ENCODE results near the gene HSPA1L. TPM values are rescaled to one million over a fixed set of nuclear protein-coding genes. Genes with fewer than 3 reads are reported as not detected.
A peak's percentile ranks its signal among the peaks of the same experiment; 100 is the strongest.

Gene HSPA1L
- total RNA-seq, 1 experiment from 2014 or later = 0.86 TPM

DNA sequence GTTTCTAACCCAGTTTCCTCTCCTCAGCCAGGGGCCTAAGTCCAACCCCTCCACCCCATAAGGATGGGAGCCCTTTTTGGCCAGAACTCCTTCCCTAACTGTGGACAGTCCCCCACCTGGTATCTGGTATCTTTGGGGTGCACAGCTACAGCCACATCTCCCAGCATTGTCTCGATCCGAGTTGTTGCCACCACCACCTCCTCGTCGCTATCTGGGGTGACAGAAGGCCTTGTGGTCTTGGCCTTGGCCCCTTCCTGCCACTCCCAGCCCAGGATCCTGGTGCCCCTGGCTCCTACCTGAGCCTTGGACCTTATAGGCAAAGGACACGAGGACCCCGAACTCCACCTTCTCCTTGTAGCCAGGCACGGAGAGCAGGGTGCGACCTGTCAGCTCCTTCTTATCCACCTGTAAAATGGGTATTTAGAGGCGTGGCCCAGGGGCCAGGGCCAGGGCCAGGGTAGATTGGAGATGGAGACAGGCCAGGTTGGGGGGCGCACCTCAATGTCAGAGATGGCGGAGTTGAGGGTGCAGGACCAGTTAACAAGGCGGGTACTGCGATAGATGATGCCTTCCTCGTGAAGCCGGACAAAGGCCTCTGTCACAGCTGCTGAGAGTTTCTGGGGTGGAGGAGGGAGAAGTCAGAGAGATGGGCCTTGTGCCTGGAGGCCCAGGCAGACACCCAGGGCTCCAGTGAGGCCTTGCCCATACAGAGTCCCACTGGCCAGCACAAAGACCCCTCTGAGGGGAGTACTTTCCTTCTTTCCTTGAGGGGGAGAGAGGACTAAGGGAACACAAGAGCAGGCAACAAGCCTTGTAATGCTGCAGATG lies 30.8 kb downstream of the HSPA1L start:
- no peaks in the 10 kb centered on the region for H3K4me1 Mint-ChIP-seq (ENCODE audit: low read depth, unreplicated experiment)
- no peak overlapping the region for H3K4me3 ChIP-seq (ENCODE audit: low read depth, low read length)
- H3K27me3 Mint-ChIP-seq (ENCODE audit: insufficient read depth, unreplicated experiment) = no peaks in the 10 kb centered on the region
- H3K4me1 ChIP-seq = no peaks in the 10 kb centered on the region
- H3K27ac Mint-ChIP-seq (ENCODE audit: unreplicated experiment) = no peak overlapping the region
- ChIA-PET POLR2A (no interaction called here), CTCF (interaction anchor here (0.5 kb wide), 1 partner anchor 45 kb away, joined by 4 read pairs; no protein-coding TSS in a partner anchor)
- H3K36me3 ChIP-seq (ENCODE audit: control insufficient read depth, insufficient read depth, low read length) = no peaks in the 10 kb centered on the region
- TF ChIP-seq, protein P1, sequence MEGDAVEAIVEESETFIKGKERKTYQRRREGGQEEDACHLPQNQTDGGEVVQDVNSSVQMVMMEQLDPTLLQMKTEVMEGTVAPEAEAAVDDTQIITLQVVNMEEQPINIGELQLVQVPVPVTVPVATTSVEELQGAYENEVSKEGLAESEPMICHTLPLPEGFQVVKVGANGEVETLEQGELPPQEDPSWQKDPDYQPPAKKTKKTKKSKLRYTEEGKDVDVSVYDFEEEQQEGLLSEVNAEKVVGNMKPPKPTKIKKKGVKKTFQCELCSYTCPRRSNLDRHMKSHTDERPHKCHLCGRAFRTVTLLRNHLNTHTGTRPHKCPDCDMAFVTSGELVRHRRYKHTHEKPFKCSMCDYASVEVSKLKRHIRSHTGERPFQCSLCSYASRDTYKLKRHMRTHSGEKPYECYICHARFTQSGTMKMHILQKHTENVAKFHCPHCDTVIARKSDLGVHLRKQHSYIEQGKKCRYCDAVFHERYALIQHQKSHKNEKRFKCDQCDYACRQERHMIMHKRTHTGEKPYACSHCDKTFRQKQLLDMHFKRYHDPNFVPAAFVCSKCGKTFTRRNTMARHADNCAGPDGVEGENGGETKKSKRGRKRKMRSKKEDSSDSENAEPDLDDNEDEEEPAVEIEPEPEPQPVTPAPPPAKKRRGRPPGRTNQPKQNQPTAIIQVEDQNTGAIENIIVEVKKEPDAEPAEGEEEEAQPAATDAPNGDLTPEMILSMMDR (IDR thresholded peaks at IDR 0.05; ENCODE audit: insufficient read depth in 1 of 2, low read depth in 1 of 2, low read length in 1 of 2, severe bottlenecking in 1 of 2, unreplicated experiment in 1 of 2) = no peak
- no peaks in the 10 kb centered on the region for H3K9me3 Mint-ChIP-seq (ENCODE audit: unreplicated experiment)
- intact Hi-C loops (cut with micrococcal nuclease; ENCODE audit: unreplicated experiment) = no loop called here
- no TSS peak for BruUV-seq (replicated peaks)
- no peak for DNase-seq
- no peaks in the 10 kb centered on the region for H3K9me3 ChIP-seq
- H3K27me3 ChIP-seq (replicated peaks; ENCODE audit: control insufficient read depth, insufficient read depth, low read length) = no peaks in the 10 kb centered on the region
- no peak overlapping the region for H3K4me3 Mint-ChIP-seq (ENCODE audit: unreplicated experiment)
- H3K36me3 Mint-ChIP-seq (ENCODE audit: insufficient read depth, unreplicated experiment) = peaks cover 68% of the 10 kb centered on the region

DNA sequence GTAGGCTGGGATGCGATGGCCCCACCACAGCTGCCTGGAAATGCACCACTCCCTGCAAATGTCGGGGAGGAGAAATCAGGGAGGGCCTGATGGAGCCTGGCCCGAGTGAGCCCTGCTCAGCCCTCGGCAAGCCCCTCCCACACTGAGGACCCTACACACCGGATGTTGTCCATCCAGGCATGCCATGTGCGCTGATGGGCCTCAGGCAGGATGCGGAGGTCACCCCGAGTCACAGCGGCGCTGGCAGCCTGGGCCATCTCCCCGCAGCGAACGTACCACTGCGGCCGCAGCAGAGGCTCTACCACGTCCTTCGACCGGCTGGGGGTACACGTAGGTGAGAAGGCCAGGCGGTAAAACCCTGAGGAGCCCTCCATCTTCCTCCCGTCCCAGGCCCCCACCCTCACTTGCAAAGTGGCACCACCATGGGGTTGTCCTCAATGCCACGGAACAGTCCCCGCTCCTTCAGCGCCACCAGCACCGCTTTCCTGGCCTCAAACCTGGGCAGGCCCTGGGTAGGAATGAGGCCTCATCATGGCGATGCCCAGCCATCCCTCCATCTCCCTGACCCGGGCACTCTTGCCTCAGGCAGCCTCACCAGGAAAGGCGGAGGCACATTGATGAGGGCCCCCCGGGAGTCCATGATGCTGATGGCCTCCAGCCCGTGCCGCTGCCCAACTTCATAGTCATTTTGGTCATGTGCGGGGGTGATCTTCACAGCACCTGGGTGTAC lies 32.8 kb downstream of the HSPA1L start:
- no peak overlapping the region for H3K27ac Mint-ChIP-seq (ENCODE audit: unreplicated experiment)
- H3K27me3 Mint-ChIP-seq (ENCODE audit: insufficient read depth, unreplicated experiment) = no peaks in the 10 kb centered on the region
- Histone ChIP-seq H3K36me3 (ENCODE audit: control insufficient read depth, insufficient read depth, low read length) (no peaks in the 10 kb centered on the region), H3K4me1 (peaks cover 5% of the 10 kb centered on the region), H3K9me3 (no peaks in the 10 kb centered on the region), H3K27me3 (replicated peaks; ENCODE audit: control insufficient read depth, insufficient read depth, low read length) (no peaks in the 10 kb centered on the region), H3K4me3 (ENCODE audit: low read depth, low read length) (no peak overlapping the region)
- ChIA-PET POLR2A (no interaction called here), CTCF (no interaction called here)
- H3K4me1 Mint-ChIP-seq (ENCODE audit: low read depth, unreplicated experiment) = no peaks in the 10 kb centered on the region
- DNase-seq = no peak
- no peaks in the 10 kb centered on the region for H3K9me3 Mint-ChIP-seq (ENCODE audit: unreplicated experiment)
- TSS peak; percentile 23 for BruUV-seq (replicated peaks)
- H3K36me3 Mint-ChIP-seq (ENCODE audit: insufficient read depth, unreplicated experiment) = peaks cover 60% of the 10 kb centered on the region
- no peak overlapping the region for H3K4me3 Mint-ChIP-seq (ENCODE audit: unreplicated experiment)
- intact Hi-C loops (cut with micrococcal nuclease; ENCODE audit: unreplicated experiment) = no loop called here
- TF ChIP-seq, protein P1 (IDR thresholded peaks at IDR 0.05; ENCODE audit: insufficient read depth in 1 of 2, low read depth in 1 of 2, low read length in 1 of 2, severe bottlenecking in 1 of 2, unreplicated experiment in 1 of 2) = no peak

DNA sequence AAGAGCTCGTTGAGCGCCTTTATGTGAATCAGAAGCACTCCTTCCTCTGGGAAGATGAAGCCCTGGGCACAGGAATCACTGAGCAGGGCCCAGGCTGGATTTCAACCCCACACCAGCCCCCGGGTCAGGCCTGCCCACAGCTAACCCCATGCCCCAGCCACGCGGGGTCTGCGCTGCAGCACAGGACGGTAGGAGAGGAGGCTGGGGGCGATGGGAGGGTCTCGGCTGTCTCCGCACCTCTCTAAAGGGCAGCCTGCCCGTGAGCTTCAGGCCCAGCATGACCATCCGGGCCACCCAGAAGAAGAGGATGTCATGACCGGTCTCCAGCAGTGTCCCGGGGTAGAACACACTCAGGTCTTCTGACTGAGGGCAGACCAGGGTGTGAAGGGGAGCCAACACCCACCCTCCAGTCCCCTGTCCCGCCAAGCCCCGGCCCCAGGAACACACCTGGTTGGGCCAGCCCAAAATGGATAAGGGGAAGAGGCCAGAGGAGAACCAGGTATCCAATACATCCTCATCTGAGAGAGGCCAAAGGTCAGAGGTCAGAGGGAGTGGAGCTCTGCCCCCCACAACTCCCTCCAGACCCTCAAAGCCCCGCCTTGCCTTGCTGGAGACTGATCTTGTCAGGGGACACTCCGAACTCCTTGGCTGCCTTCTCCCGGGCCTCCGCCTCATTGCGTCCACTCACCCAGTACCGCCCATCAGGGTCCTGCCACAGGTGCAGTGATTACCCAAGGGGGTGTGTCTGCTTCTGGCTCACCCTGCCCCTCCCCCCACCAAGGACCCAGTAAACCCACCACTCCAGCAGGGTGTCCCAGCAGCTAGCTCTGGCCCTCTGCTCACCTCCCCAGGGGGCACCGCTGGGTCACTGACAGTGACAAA lies 33.6 kb downstream of the HSPA1L start:
- Histone ChIP-seq H3K27me3 (replicated peaks; ENCODE audit: control insufficient read depth, insufficient read depth, low read length) (no peaks in the 10 kb centered on the region), H3K36me3 (ENCODE audit: control insufficient read depth, insufficient read depth, low read length) (no peaks in the 10 kb centered on the region), H3K4me1 (peaks cover 13% of the 10 kb centered on the region), H3K4me3 (ENCODE audit: low read depth, low read length) (no peak overlapping the region), H3K9me3 (no peaks in the 10 kb centered on the region)
- Mint-ChIP-seq H3K36me3 (ENCODE audit: insufficient read depth, unreplicated experiment) (peaks cover 56% of the 10 kb centered on the region), H3K9me3 (ENCODE audit: unreplicated experiment) (no peaks in the 10 kb centered on the region), H3K27me3 (ENCODE audit: insufficient read depth, unreplicated experiment) (no peaks in the 10 kb centered on the region), H3K4me1 (ENCODE audit: low read depth, unreplicated experiment) (peaks cover 1% of the 10 kb centered on the region), H3K4me3 (ENCODE audit: unreplicated experiment) (no peak overlapping the region), H3K27ac (ENCODE audit: unreplicated experiment) (no peak overlapping the region)
- TF ChIP-seq, protein P1 (IDR thresholded peaks at IDR 0.05; ENCODE audit: insufficient read depth in 1 of 2, low read depth in 1 of 2, low read length in 1 of 2, severe bottlenecking in 1 of 2, unreplicated experiment in 1 of 2) = no peak
- CTCF ChIA-PET = no interaction called here
- BruUV-seq (replicated peaks) = no TSS peak
- DNase-seq = no peak
- intact Hi-C loops (cut with micrococcal nuclease; ENCODE audit: unreplicated experiment) = no loop called here
- POLR2A ChIA-PET = interaction anchor here (0.6 kb wide), 1 partner anchor 158 kb away, joined by 4 read pairs; no protein-coding TSS in a partner anchor
